WTC11 (cell line): ENCODE data around the gene RIN3. TPM values are rescaled to one million over a fixed set of nuclear protein-coding genes. Genes with fewer than 3 reads are reported as not detected.

Experiments
- ATAC-seq: fragments of 200-7000 bp; cut with Tn5 transposase; 2 replicates; pipeline ENCODE4 v1.10.0; 2021; ENCODE audit warnings: mild to moderate bottlenecking, moderate library complexity
- CTCF ChIA-PET: fragments of 300-600 bp; sonication (Branson Sonifier 250); formaldehyde crosslinking; loops from one replicate; lab custom pipeline; 2021; ENCODE audit warnings: antibody characterized with exemption; lab: Charles Lee
- POLR2A ChIA-PET: fragments of 350-600 bp; sonication (Branson Sonifier 250); formaldehyde crosslinking; loops from one replicate; lab custom pipeline; 2021; ENCODE audit warnings: antibody characterized with exemption; lab: Charles Lee
- DNase-seq: peaks from one replicate; pipeline ENCODE4 v3.0.0; 2021; ENCODE audit warnings: low spot score
- H3K27ac Mint-ChIP-seq: 2 replicates; pipeline ENCODE4 v1.8.0; 2021; ENCODE audit warnings: mixed read lengths
- H3K27me3 Mint-ChIP-seq: 2 replicates; pipeline ENCODE4 v1.8.0; 2021; ENCODE audit warnings: low read depth, mild to moderate bottlenecking, moderate library complexity, mixed read lengths
- H3K36me3 Mint-ChIP-seq: 2 replicates; pipeline ENCODE4 v1.8.0; 2021; ENCODE audit warnings: mixed read lengths
- H3K4me1 Mint-ChIP-seq: 2 replicates; pipeline ENCODE4 v1.8.0; 2022; ENCODE audit warnings: mixed read lengths
- H3K4me3 Mint-ChIP-seq: 2 replicates; pipeline ENCODE4 v1.8.0; 2021; ENCODE audit warnings: mild to moderate bottlenecking, moderate library complexity, mixed read lengths
- H3K9me3 Mint-ChIP-seq: 2 replicates; pipeline ENCODE4 v1.8.0; 2021; ENCODE audit warnings: mixed read lengths
- ATF1 ChIP-seq: sonication (generic); formaldehyde crosslinking; IDR thresholded peaks from 2 replicates; pipeline ENCODE4 v1.8.1; 2023; ENCODE audit warnings: mild to moderate bottlenecking, moderate library complexity, missing genetic modification reagents
- CREM ChIP-seq: sonication (generic); formaldehyde crosslinking; IDR thresholded peaks from 2 replicates; pipeline ENCODE4 v1.8.1; 2022; ENCODE audit warnings: mild to moderate bottlenecking, missing genetic modification reagents, moderate library complexity
- ELF4 ChIP-seq: sonication (generic); formaldehyde crosslinking; IDR thresholded peaks from 2 replicates; pipeline ENCODE4 v1.8.1; 2022; ENCODE audit warnings: low read depth, mild to moderate bottlenecking, moderate library complexity, missing genetic modification reagents
- ETV6 ChIP-seq: sonication (generic); formaldehyde crosslinking; IDR thresholded peaks from 2 replicates; pipeline ENCODE4 v1.8.1; 2022; ENCODE audit warnings: mild to moderate bottlenecking, missing genetic modification reagents
- IRF1 ChIP-seq: sonication (generic); formaldehyde crosslinking; IDR thresholded peaks from 2 replicates; pipeline ENCODE4 v1.8.0; 2023; ENCODE audit warnings: missing genetic modification reagents
- IRF2 ChIP-seq: sonication (generic); formaldehyde crosslinking; IDR thresholded peaks from 2 replicates; pipeline ENCODE4 v1.8.0; 2022; ENCODE audit warnings: low read depth, missing genetic modification reagents, borderline replicate concordance
- JAZF1 ChIP-seq: fragments of 250-450 bp; sonication (Bioruptor Pico); IDR thresholded peaks from 2 replicates; pipeline ENCODE4 v1.9.0; 2021; ENCODE audit warnings: moderate library complexity, mild to moderate bottlenecking, inconsistent platforms
- MXD4 ChIP-seq: fragments of 250-450 bp; sonication (Bioruptor Pico); IDR thresholded peaks from 2 replicates; pipeline ENCODE4 v1.8.0; 2021; ENCODE audit warnings: mild to moderate bottlenecking, moderate library complexity, borderline replicate concordance
- NFYB ChIP-seq: sonication (generic); formaldehyde crosslinking; conservative IDR thresholded peaks from 2 replicates; pipeline ENCODE4 v1.8.0; 2022; ENCODE audit warnings: low read depth, missing genetic modification reagents
- NR1H2 ChIP-seq: sonication (generic); formaldehyde crosslinking; IDR thresholded peaks from 2 replicates; pipeline ENCODE4 v1.9.0; 2021; ENCODE audit warnings: mild to moderate bottlenecking, moderate library complexity, missing genetic modification reagents
- NR2C2 ChIP-seq: sonication (generic); formaldehyde crosslinking; IDR thresholded peaks from 2 replicates; pipeline ENCODE4 v1.8.0; 2022; ENCODE audit warnings: mild to moderate bottlenecking, missing genetic modification reagents
- PREB ChIP-seq: sonication (generic); formaldehyde crosslinking; IDR thresholded peaks from 2 replicates; pipeline ENCODE4 v1.8.1; 2022; ENCODE audit warnings: mild to moderate bottlenecking, missing genetic modification reagents, moderate library complexity, borderline replicate concordance
- PRRX2 ChIP-seq: fragments of 250-450 bp; sonication (Bioruptor Pico); IDR thresholded peaks from 2 replicates; pipeline ENCODE4 v1.8.0; 2021; ENCODE audit warnings: mild to moderate bottlenecking
- RORB ChIP-seq: fragments of 250-450 bp; sonication (Bioruptor Pico); IDR thresholded peaks from 2 replicates; pipeline ENCODE4 v1.9.0; 2021; ENCODE audit warnings: mild to moderate bottlenecking
- TEAD1 ChIP-seq: sonication (generic); formaldehyde crosslinking; IDR thresholded peaks from 2 replicates; pipeline ENCODE4 v1.8.0; 2022; ENCODE audit warnings: mild to moderate bottlenecking, missing genetic modification reagents
- ZNF232 ChIP-seq: sonication (generic); formaldehyde crosslinking; IDR thresholded peaks from 2 replicates; pipeline ENCODE4 v1.8.0; 2022; ENCODE audit warnings: mild to moderate bottlenecking, missing genetic modification reagents
- ZNF317 ChIP-seq: sonication (generic); formaldehyde crosslinking; IDR thresholded peaks from 2 replicates; pipeline ENCODE4 v1.8.1; 2023; ENCODE audit warnings: low read depth, mild to moderate bottlenecking, moderate library complexity, missing genetic modification reagents, borderline replicate concordance
- ZNF396 ChIP-seq: fragments of 250-450 bp; sonication (Bioruptor Pico); IDR thresholded peaks from 2 replicates; pipeline ENCODE4 v1.8.0; 2021; ENCODE audit warnings: mild to moderate bottlenecking, moderate library complexity, borderline replicate concordance
- ZNF423 ChIP-seq: fragments of 250-450 bp; sonication (Bioruptor Pico); IDR thresholded peaks from 2 replicates; pipeline ENCODE4 v2.1.2; 2022; ENCODE audit warnings: mild to moderate bottlenecking, moderate library complexity
- total RNA-seq: library from RNA; stranded (reverse); gene quantifications from 3 replicates; pipeline ENCODE4 v1.2.3, GENCODE V29; 2021
- TF ChIP-seq, protein P1 (sequence below): fragments of 250-450 bp; sonication (Bioruptor Pico); IDR thresholded peaks from 2 replicates; pipeline ENCODE4 v1.9.0; 2021; ENCODE audit warnings: moderate library complexity, mild to moderate bottlenecking, inconsistent platforms, borderline replicate concordance
- TF ChIP-seq, protein P2 (sequence below): fragments of 250-450 bp; sonication (Bioruptor Pico); IDR thresholded peaks from 2 replicates; pipeline ENCODE4 v1.9.0; 2021; ENCODE audit warnings: mild to moderate bottlenecking
- TF ChIP-seq, protein P3 (sequence below): sonication (generic); formaldehyde crosslinking; IDR thresholded peaks from 2 replicates; pipeline ENCODE4 v1.8.1; 2023; ENCODE audit warnings: mild to moderate bottlenecking, missing genetic modification reagents
- TF ChIP-seq, protein P4 (sequence below): sonication (generic); formaldehyde crosslinking; IDR thresholded peaks from 2 replicates; pipeline ENCODE4 v1.8.1; 2023; ENCODE audit warnings: mild to moderate bottlenecking, missing genetic modification reagents, moderate library complexity
- TF ChIP-seq, protein P5 (sequence below): sonication (generic); formaldehyde crosslinking; IDR thresholded peaks from 2 replicates; pipeline ENCODE4 v1.8.0; 2023; ENCODE audit warnings: missing genetic modification reagents, mild to moderate bottlenecking, borderline replicate concordance
- TF ChIP-seq, protein P6 (sequence below): fragments of 200-600 bp; IDR thresholded peaks from 2 replicates; pipeline ENCODE4 v1.8.0; 2022; ENCODE audit warnings: antibody characterized with exemption

The RIN3 gene
- total RNA-seq, 1 experiment from 2014 or later = 3.3 TPM

DNA sequence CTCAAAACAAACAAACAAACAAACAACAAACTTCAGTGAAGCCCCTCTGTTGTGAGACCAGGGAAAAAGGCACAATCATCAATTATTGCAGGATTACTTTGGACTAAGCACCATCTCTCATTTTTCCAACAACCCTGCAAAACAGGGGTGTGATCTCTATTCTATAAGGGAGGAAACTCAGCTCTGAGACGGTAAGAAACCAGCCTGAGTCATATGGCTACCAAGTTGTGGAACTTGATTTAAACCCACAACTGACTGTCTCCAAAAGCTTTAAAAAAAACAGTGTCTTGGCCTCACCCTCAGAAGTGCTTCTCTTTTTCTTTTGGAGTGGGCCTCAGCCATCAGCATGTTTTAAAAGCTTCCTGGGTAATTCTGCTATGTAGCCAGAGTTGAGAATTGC is 49.8 kb downstream of the RIN3 start:
- Mint-ChIP-seq H3K4me1 (no peaks in the 10 kb centered on the region), H3K4me3 (no peak overlapping the region), H3K9me3 (peaks cover 17% of the 10 kb centered on the region), H3K27me3 (no peaks in the 10 kb centered on the region; the same call in 1 of the 2 replicates), H3K27ac (no peak overlapping the region), H3K36me3 (peaks cover 9% of the 10 kb centered on the region; the same call in 1 of the 2 replicates)
- TF ChIP-seq ELF4 (CRISPR knock-in tag) (no peak), ZNF232 (CRISPR knock-in tag) (no peak), PREB (CRISPR knock-in tag) (no peak), IRF2 (no peak), NFYB (no peak), ETV6 (CRISPR knock-in tag) (no peak), TEAD1 (CRISPR knock-in tag) (no peak), NR1H2 (CRISPR knock-in tag) (no peak), CREM (no peak)
- TF ChIP-seq, protein P1, sequence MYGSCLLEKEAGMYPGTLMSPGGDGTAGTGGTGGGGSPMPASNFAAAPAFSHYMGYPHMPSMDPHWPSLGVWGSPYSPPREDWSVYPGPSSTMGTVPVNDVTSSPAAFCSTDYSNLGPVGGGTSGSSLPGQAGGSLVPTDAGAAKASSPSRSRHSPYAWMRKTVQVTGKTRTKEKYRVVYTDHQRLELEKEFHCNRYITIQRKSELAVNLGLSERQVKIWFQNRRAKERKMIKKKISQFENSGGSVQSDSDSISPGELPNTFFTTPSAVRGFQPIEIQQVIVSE (CRISPR knock-in tag) = no peak
- ChIA-PET POLR2A (no interaction called here), CTCF (no interaction called here)
- ATAC-seq (no peak), DNase-seq (no peak)

GRCh38 chr14:92563765-92564285 is 50.2 kb downstream of the RIN3 start:
- Mint-ChIP-seq H3K27ac (no peak overlapping the region), H3K27me3 (no peaks in the 10 kb centered on the region; the same call in 1 of the 2 replicates), H3K4me1 (no peaks in the 10 kb centered on the region), H3K36me3 (peaks cover 9% of the 10 kb centered on the region; the same call in 1 of the 2 replicates), H3K9me3 (peaks cover 17% of the 10 kb centered on the region), H3K4me3 (no peak overlapping the region)
- POLR2A ChIA-PET = no interaction called here
- CTCF ChIA-PET = no interaction called here
- DNase-seq (no peak), ATAC-seq (no peak)
- no peak for TF ChIP-seq MXD4
- TF ChIP-seq, protein P2, sequence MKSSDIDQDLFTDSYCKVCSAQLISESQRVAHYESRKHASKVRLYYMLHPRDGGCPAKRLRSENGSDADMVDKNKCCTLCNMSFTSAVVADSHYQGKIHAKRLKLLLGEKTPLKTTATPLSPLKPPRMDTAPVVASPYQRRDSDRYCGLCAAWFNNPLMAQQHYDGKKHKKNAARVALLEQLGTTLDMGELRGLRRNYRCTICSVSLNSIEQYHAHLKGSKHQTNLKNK (CRISPR knock-in tag) = no peak
- no peak for TF ChIP-seq ZNF423 (CRISPR knock-in tag)
- no peak for TF ChIP-seq ATF1 (CRISPR knock-in tag)
- TF ChIP-seq, protein P3, sequence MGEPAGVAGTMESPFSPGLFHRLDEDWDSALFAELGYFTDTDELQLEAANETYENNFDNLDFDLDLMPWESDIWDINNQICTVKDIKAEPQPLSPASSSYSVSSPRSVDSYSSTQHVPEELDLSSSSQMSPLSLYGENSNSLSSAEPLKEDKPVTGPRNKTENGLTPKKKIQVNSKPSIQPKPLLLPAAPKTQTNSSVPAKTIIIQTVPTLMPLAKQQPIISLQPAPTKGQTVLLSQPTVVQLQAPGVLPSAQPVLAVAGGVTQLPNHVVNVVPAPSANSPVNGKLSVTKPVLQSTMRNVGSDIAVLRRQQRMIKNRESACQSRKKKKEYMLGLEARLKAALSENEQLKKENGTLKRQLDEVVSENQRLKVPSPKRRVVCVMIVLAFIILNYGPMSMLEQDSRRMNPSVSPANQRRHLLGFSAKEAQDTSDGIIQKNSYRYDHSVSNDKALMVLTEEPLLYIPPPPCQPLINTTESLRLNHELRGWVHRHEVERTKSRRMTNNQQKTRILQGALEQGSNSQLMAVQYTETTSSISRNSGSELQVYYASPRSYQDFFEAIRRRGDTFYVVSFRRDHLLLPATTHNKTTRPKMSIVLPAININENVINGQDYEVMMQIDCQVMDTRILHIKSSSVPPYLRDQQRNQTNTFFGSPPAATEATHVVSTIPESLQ = no peak
- TF ChIP-seq JAZF1 (CRISPR knock-in tag) = no peak
- no peak for TF ChIP-seq ZNF396 (CRISPR knock-in tag)
- no peak for TF ChIP-seq CREM
- no peak for TF ChIP-seq IRF1 (CRISPR knock-in tag)
- no peak for TF ChIP-seq ZNF317 (CRISPR knock-in tag)
- TF ChIP-seq PRRX2 (CRISPR knock-in tag) = no peak
- TF ChIP-seq NR2C2 (CRISPR knock-in tag) = no peak
- TF ChIP-seq, protein P4, sequence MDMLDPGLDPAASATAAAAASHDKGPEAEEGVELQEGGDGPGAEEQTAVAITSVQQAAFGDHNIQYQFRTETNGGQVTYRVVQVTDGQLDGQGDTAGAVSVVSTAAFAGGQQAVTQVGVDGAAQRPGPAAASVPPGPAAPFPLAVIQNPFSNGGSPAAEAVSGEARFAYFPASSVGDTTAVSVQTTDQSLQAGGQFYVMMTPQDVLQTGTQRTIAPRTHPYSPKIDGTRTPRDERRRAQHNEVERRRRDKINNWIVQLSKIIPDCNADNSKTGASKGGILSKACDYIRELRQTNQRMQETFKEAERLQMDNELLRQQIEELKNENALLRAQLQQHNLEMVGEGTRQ (CRISPR knock-in tag) = no peak
- TF ChIP-seq, protein P5, sequence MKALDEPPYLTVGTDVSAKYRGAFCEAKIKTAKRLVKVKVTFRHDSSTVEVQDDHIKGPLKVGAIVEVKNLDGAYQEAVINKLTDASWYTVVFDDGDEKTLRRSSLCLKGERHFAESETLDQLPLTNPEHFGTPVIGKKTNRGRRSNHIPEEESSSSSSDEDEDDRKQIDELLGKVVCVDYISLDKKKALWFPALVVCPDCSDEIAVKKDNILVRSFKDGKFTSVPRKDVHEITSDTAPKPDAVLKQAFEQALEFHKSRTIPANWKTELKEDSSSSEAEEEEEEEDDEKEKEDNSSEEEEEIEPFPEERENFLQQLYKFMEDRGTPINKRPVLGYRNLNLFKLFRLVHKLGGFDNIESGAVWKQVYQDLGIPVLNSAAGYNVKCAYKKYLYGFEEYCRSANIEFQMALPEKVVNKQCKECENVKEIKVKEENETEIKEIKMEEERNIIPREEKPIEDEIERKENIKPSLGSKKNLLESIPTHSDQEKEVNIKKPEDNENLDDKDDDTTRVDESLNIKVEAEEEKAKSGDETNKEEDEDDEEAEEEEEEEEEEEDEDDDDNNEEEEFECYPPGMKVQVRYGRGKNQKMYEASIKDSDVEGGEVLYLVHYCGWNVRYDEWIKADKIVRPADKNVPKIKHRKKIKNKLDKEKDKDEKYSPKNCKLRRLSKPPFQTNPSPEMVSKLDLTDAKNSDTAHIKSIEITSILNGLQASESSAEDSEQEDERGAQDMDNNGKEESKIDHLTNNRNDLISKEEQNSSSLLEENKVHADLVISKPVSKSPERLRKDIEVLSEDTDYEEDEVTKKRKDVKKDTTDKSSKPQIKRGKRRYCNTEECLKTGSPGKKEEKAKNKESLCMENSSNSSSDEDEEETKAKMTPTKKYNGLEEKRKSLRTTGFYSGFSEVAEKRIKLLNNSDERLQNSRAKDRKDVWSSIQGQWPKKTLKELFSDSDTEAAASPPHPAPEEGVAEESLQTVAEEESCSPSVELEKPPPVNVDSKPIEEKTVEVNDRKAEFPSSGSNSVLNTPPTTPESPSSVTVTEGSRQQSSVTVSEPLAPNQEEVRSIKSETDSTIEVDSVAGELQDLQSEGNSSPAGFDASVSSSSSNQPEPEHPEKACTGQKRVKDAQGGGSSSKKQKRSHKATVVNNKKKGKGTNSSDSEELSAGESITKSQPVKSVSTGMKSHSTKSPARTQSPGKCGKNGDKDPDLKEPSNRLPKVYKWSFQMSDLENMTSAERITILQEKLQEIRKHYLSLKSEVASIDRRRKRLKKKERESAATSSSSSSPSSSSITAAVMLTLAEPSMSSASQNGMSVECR (CRISPR knock-in tag) = no peak
- TF ChIP-seq RORB (CRISPR knock-in tag) = no peak
- TF ChIP-seq, protein P6, sequence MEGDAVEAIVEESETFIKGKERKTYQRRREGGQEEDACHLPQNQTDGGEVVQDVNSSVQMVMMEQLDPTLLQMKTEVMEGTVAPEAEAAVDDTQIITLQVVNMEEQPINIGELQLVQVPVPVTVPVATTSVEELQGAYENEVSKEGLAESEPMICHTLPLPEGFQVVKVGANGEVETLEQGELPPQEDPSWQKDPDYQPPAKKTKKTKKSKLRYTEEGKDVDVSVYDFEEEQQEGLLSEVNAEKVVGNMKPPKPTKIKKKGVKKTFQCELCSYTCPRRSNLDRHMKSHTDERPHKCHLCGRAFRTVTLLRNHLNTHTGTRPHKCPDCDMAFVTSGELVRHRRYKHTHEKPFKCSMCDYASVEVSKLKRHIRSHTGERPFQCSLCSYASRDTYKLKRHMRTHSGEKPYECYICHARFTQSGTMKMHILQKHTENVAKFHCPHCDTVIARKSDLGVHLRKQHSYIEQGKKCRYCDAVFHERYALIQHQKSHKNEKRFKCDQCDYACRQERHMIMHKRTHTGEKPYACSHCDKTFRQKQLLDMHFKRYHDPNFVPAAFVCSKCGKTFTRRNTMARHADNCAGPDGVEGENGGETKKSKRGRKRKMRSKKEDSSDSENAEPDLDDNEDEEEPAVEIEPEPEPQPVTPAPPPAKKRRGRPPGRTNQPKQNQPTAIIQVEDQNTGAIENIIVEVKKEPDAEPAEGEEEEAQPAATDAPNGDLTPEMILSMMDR = no peak
